Transverse colon (tissue), 4 donors: ENCODE data around the gene SDF2L1. TPM values are rescaled to one million over a fixed set of nuclear protein-coding genes. Genes with fewer than 3 reads are reported as not detected.
A peak's percentile ranks its signal among the peaks of the same experiment; 100 is the strongest.

Experiments
- DNase-seq: peaks from one replicate; pipeline ENCODE4 v3.0.0-alpha.2; 2019
- H3K27ac ChIP-seq, 4 donors: fragments of 200-600 bp; sonication (generic); 2 replicates each; pipeline ENCODE4 v1.5.1; 2016 to 2018; ENCODE audit warnings: inconsistent platforms in 4 of 4
- H3K27me3 ChIP-seq: fragments of 200-600 bp; sonication (generic); 2 replicates; pipeline ENCODE4 v1.5.1; 2017; ENCODE audit warnings: inconsistent platforms
- H3K36me3 ChIP-seq, 4 donors: fragments of 200-600 bp; sonication (generic); 2 replicates each; pipeline ENCODE4 v1.5.1; 2017 to 2019; ENCODE audit warnings: inconsistent platforms in 4 of 4
- H3K4me1 ChIP-seq, 4 donors: fragments of 200-600 bp; sonication (generic); 2 replicates each; pipeline ENCODE4 v1.5.1; 2017 to 2020; ENCODE audit warnings: inconsistent platforms in 4 of 4
- H3K4me3 ChIP-seq, 4 donors: fragments of 200-600 bp; sonication (generic); 1 replicate in 1 of 4; 2 replicates in 3 of 4; pipeline versions ENCODE4 v1.5.1 to v1.6.1; 2017 to 2019; ENCODE audit warnings: inconsistent platforms in 4 of 4
- H3K9me3 ChIP-seq, 2 donors: fragments of 200-600 bp; sonication (generic); 2 replicates each; pipeline ENCODE4 v1.5.1; 2017 to 2019; ENCODE audit warnings: inconsistent platforms in 2 of 2
- CTCF ChIP-seq, 5 experiments: fragments of 200-600 bp in 3 of 5; fragments of 450-650 bp in 2 of 5; sonication (generic) in 3 of 5; IDR thresholded peaks; 1 replicate in 2 of 5; 2 replicates in 3 of 5; pipeline ENCODE4 v1.5.1; 2016 to 2017; ENCODE audit warnings: antibody characterized with exemption in 5 of 5, inconsistent platforms in 3 of 5, mild to moderate bottlenecking in 2 of 5, moderate library complexity in 1 of 5
- EP300 ChIP-seq: sonication (generic); formaldehyde crosslinking; IDR thresholded peaks from one replicate; pipeline ENCODE4 v1.6.1; 2017; ENCODE audit warnings: antibody characterized with exemption, low read depth
- POLR2A ChIP-seq: fragments of 450-650 bp; IDR thresholded peaks from one replicate; pipeline ENCODE4 v1.6.1; 2016; ENCODE audit warnings: antibody characterized with exemption, mild to moderate bottlenecking, moderate library complexity
- POLR2AphosphoS5 ChIP-seq, 3 donors: sonication (generic); formaldehyde crosslinking; IDR thresholded peaks; one replicate each; pipeline ENCODE4 v1.6.1; 2016; ENCODE audit warnings: antibody characterized with exemption in 3 of 3
- whole genome bisulfite sequencing, 2 donors: methylation state at CpG; one replicate each; pipeline ENCODE4 v1.1.5; 2018; ENCODE audit warnings: low coverage in 1 of 2; 5-methylcytosine and 5-hydroxymethylcytosine counted together
- in situ Hi-C, 4 donors: fragments of 200-750 bp; cut with MboI; loops; one replicate each; pipeline versions ENCODE4 v1.15.0 to v1.15.1; 2017; ENCODE audit warnings: low sequenced_read_pairs in 3 of 4, low pct_ligation_motif_present in 1 of 4, low pct_unique_long_range_greater_than_20kb in 1 of 4
- intact Hi-C: fragments of 100-400 bp; cut with DNase I; formaldehyde crosslinking; loops from one replicate; pipeline ENCODE4 v1.15.1; 2023; ENCODE audit warnings: low total_unique reads
- total RNA-seq, 4 donors: library from RNA; depleted of rRNA; stranded (reverse); fragments of >200 nt; gene quantifications; one replicate each; pipeline ENCODE4 v1.1.0, GENCODE V29; 2016

SDF2L1 gene
- total RNA-seq: 10 to 100 TPM in 3 of 4 donors, not detected in 1; 34.0 to 55.7 (median 39.5) TPM

- Histone ChIP-seq H3K27me3 (no peaks in the 10 kb centered on the region), H3K27ac (peak within 1 kb of the TSS; percentile 77 to 83 (median 80)), H3K4me3 (peak within 1 kb of the TSS; percentile 51 to 81 (median 66)), H3K9me3 (no peaks in the 10 kb centered on the region), H3K4me1 (peaks cover 4 to 24% (median 21%) of the 10 kb centered on the region in 4 donors), H3K36me3 (no peaks in the 10 kb centered on the region)
- intact Hi-C loops (no loop called here), in situ Hi-C loops (no loop called here)
- peak; percentile 99 for DNase-seq
- TF ChIP-seq CTCF (IDR thresholded peaks at IDR 0.05) (peak in 1 of 5 experiments; percentile 18), POLR2AphosphoS5 (IDR thresholded peaks at IDR 0.05) (peak; percentile 45 to 88 (median 84)), EP300 (no peak), POLR2A (peak; percentile 47)
- 2% methylated on average over 40 of the region's 76 CpGs; no CpG with 5 or more reads in 1 of the 2 donors for WGBS, 2 donors
Measured at GRCh38 chr22:21641789-21642583, at the start of gene SDF2L1. TSS of gene SDF2L1 (plus strand) at chr22:21642302. CDS start at chr22:21642337, 35 bp downstream.

- Histone ChIP-seq H3K4me3 (no peak overlapping the region), H3K36me3 (peaks cover 0 to 32% (median 13%) of the 10 kb centered on the region in 4 donors), H3K27ac (no peak overlapping the region), H3K9me3 (no peaks in the 10 kb centered on the region), H3K27me3 (no peaks in the 10 kb centered on the region), H3K4me1 (peaks cover 5 to 42% (median 17%) of the 10 kb centered on the region in 4 donors)
- DNase-seq: no peak
- in situ Hi-C loops (loop anchor here in 2 of 4 donors (25.0 kb wide), 2 partner anchors 120 to 505 kb away; no protein-coding TSS in a partner anchor), intact Hi-C loops (no loop called here)
- TF ChIP-seq EP300 (no peak), POLR2A (no peak), CTCF (IDR thresholded peaks at IDR 0.05) (no peak), POLR2AphosphoS5 (IDR thresholded peaks at IDR 0.05) (no peak)
- WGBS, 2 donors: 86% methylated on average over 3 of the region's 3 CpGs; no CpG with 5 or more reads in 1 of the 2 donors
Measured at GRCh38 chr22:21592422-21592821, 49.7 kb upstream of the SDF2L1 start.

- intact Hi-C loops: no loop called here
- no peak for DNase-seq
- H3K36me3 ChIP-seq: peaks cover 0 to 32% (median 13%) of the 10 kb centered on the region in 4 donors
Measured at GRCh38 chr22:21593406-21594232, 48.5 kb upstream of the SDF2L1 start.

More at GRCh38 chr22:21593406-21594232, 48.5 kb upstream of the SDF2L1 start:
- H3K27ac ChIP-seq: no peak overlapping the region
- no peaks in the 10 kb centered on the region for H3K27me3 ChIP-seq
- H3K4me3 ChIP-seq: no peak overlapping the region
- no peak for TF ChIP-seq EP300
- no peak for TF ChIP-seq POLR2AphosphoS5 (IDR thresholded peaks at IDR 0.05)
- TF ChIP-seq CTCF (IDR thresholded peaks at IDR 0.05): peak in 4 of 5 experiments; percentile 20 to 51 (median 31)
- in situ Hi-C loops: loop anchor here in 2 of 4 donors (25.0 kb wide), 2 partner anchors 119 to 506 kb away; no protein-coding TSS in a partner anchor
- 78 to 88% methylated on average over 3 to 11 of the region's 11 CpGs for WGBS, 2 donors
- H3K9me3 ChIP-seq: no peaks in the 10 kb centered on the region
- peaks cover 0 to 30% (median 9%) of the 10 kb centered on the region in 4 donors for H3K4me1 ChIP-seq
